RWPE2 (cell line): ENCODE results near the gene MGRN1.

Source experiments
- ATAC-seq: fragments of 200-7000 bp; cut with Tn5 transposase; 3 replicates; pipeline ENCODE4 v1.9.1; 2021; ENCODE audit warnings: low read depth
- DNase-seq: peaks from one replicate; pipeline ENCODE4 v3.0.0-alpha.2; 2020; ENCODE audit warnings: low spot score
- H3K27ac ChIP-seq: fragments of 450-650 bp; 2 replicates; pipeline ENCODE4 v1.5.1; 2017; ENCODE audit warnings: mild to moderate bottlenecking; ENCODE audit not compliant: poor library complexity, severe bottlenecking
- H3K27me3 ChIP-seq: fragments of 250-450 bp; sonication (Bioruptor Pico); 2 replicates; pipeline ENCODE4 v1.5.1; 2021; ENCODE audit warnings: mild to moderate bottlenecking, moderate library complexity; ENCODE audit not compliant: insufficient read depth, poor library complexity, severe bottlenecking
- H3K36me3 ChIP-seq: fragments of 250-450 bp; sonication (Bioruptor Pico); 2 replicates; pipeline ENCODE4 v1.5.1; 2020; ENCODE audit warnings: low read depth, mild to moderate bottlenecking, moderate library complexity
- H3K4me1 ChIP-seq: fragments of 250-450 bp; sonication (Bioruptor Pico); 2 replicates; pipeline ENCODE4 v1.5.1; 2021; ENCODE audit warnings: mild to moderate bottlenecking, moderate library complexity; ENCODE audit not compliant: insufficient read depth, poor library complexity, severe bottlenecking
- H3K4me3 ChIP-seq: fragments of 250-450 bp; sonication (Bioruptor Pico); 2 replicates; pipeline ENCODE4 v1.5.1; 2021; ENCODE audit warnings: mild to moderate bottlenecking, moderate library complexity; ENCODE audit not compliant: severe bottlenecking
- H3K9me3 ChIP-seq: fragments of 250-450 bp; sonication (Bioruptor Pico); 2 replicates; pipeline ENCODE4 v1.5.1; 2021; ENCODE audit warnings: mild to moderate bottlenecking, moderate library complexity; ENCODE audit not compliant: severe bottlenecking
- TF ChIP-seq, protein P1 (sequence below): fragments of 450-650 bp; IDR thresholded peaks from one replicate; pipeline ENCODE4 v1.5.1; 2017; ENCODE audit warnings: mild to moderate bottlenecking, moderate library complexity; ENCODE audit not compliant: poor library complexity, severe bottlenecking

The MGRN1 gene

GRCh38 chr16:4704491-4704890 lies 79.9 kb downstream of the MGRN1 start:
- Histone ChIP-seq H3K27ac (no peak overlapping the region), H3K9me3 (no peaks in the 10 kb centered on the region), H3K27me3 (no peaks in the 10 kb centered on the region), H3K36me3 (peaks cover 59% of the 10 kb centered on the region), H3K4me3 (no peak overlapping the region), H3K4me1 (no peaks in the 10 kb centered on the region)
- DNase-seq (no peak), ATAC-seq (no peak)
- TF ChIP-seq, protein P1, sequence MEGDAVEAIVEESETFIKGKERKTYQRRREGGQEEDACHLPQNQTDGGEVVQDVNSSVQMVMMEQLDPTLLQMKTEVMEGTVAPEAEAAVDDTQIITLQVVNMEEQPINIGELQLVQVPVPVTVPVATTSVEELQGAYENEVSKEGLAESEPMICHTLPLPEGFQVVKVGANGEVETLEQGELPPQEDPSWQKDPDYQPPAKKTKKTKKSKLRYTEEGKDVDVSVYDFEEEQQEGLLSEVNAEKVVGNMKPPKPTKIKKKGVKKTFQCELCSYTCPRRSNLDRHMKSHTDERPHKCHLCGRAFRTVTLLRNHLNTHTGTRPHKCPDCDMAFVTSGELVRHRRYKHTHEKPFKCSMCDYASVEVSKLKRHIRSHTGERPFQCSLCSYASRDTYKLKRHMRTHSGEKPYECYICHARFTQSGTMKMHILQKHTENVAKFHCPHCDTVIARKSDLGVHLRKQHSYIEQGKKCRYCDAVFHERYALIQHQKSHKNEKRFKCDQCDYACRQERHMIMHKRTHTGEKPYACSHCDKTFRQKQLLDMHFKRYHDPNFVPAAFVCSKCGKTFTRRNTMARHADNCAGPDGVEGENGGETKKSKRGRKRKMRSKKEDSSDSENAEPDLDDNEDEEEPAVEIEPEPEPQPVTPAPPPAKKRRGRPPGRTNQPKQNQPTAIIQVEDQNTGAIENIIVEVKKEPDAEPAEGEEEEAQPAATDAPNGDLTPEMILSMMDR: no peak

DNA sequence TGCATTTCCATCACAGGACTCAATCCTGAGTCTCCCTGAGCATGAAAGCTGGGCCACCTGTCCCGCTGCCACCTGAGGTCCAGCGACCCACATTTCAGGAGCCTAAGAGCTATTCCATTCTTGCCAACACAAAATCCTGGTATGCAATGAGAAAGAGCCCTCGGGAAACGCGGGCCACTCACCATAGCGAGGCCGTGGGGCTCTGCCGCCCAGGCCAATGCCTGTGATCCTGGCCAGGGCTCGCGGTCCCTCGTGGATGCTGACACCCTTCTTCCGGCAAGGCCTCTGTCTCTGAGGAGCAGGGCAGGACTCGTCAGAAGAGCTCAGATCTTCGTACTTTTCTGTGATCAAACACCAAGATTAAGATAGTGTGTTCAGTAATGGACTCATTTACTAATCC lies 80.3 kb downstream of the MGRN1 start:
- TF ChIP-seq, protein P1: no peak
- Histone ChIP-seq H3K27me3 (no peaks in the 10 kb centered on the region), H3K4me3 (no peak overlapping the region), H3K27ac (no peak overlapping the region), H3K9me3 (no peaks in the 10 kb centered on the region), H3K4me1 (no peaks in the 10 kb centered on the region), H3K36me3 (peaks cover 59% of the 10 kb centered on the region)
- ATAC-seq (no peak), DNase-seq (no peak)

DNA sequence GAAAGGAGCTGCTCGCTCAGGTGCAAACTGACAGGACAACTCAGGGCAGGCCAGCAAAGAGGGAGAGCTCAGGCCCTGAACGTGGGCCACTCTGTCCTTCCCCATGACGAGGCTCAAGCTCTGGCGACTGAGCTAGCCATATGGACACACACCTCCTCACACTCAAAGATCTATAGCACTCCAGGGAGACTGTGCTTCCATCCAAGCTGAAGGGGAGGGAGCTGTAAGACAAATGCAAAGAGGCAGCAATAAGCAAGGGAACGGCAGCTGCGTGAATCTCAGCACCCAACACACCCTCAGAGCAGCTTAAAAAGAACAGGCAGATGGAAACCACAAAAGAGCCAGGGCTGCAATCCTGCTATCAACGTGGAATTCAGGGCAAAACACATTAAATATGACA lies 82.2 kb downstream of the MGRN1 start:
- ATAC-seq: no peak
- no peak for DNase-seq
- TF ChIP-seq, protein P1: no peak

GRCh38 chr16:4709481-4709880 lies 84.9 kb downstream of the MGRN1 start:
- TF ChIP-seq, protein P1: no peak
- peaks cover 49% of the 10 kb centered on the region for H3K36me3 ChIP-seq
- H3K4me1 ChIP-seq: no peaks in the 10 kb centered on the region
- no peak overlapping the region for H3K27ac ChIP-seq
- no peak overlapping the region for H3K4me3 ChIP-seq
- ATAC-seq: no peak
- H3K9me3 ChIP-seq: no peaks in the 10 kb centered on the region
- no peak for DNase-seq
- H3K27me3 ChIP-seq: no peaks in the 10 kb centered on the region

More for the DNA sequence above, 82.2 kb downstream of the MGRN1 start:
- H3K36me3 ChIP-seq: peaks cover 54% of the 10 kb centered on the region
- no peak overlapping the region for H3K4me3 ChIP-seq
- H3K27ac ChIP-seq: no peak overlapping the region
- no peaks in the 10 kb centered on the region for H3K9me3 ChIP-seq
- H3K4me1 ChIP-seq: no peaks in the 10 kb centered on the region
- H3K27me3 ChIP-seq: no peaks in the 10 kb centered on the region

DNA sequence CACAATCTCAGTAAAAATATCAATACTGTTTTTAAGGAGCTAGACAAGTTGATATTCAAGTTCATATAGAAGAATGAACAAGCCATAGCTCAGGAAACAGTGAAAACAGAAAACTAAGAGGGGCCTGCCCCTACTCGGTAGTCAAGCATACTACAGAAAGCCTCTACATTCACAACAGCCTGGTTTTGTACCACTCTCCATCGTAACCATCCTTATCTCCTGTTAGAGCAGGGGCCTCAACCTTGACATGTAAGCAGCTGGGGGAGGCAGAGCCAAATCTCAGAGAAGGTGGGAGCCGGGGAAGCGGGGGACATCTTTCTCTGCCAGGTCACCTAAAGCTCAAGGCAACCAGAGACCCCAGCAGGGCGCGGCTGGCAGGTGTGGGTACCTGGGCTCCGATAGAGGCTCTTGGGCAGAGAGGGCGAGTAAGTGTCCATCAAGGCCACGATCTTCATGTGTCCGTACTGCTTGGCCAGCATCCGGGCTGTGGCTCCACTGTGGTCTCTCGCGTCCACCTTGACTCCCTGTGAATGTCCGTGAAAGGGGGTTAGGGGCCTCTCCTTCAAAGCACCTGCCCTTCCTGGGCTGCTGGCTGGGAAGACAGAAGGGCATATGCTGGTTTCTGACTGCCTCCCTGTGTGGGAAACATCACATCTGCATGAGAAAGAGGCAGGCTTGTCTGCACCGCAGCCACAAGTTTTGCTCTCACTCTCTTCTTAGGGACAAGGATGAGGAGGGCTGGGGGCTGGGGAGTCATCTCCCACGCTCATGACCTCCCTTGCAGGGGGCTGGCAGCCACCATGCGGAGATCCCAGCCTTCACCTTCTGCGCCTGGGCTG lies 89.3 kb downstream of the MGRN1 start:
- ATAC-seq (no peak), DNase-seq (no peak)
- Histone ChIP-seq H3K4me1 (no peaks in the 10 kb centered on the region), H3K27me3 (no peaks in the 10 kb centered on the region), H3K36me3 (peaks cover 55% of the 10 kb centered on the region), H3K9me3 (no peaks in the 10 kb centered on the region), H3K4me3 (no peak overlapping the region), H3K27ac (no peak overlapping the region)
- TF ChIP-seq, protein P1: no peak
